Keratinocyte (primary cell): ENCODE measurements around the gene ASF1A. TPM values are rescaled to one million over a fixed set of nuclear protein-coding genes. Genes with fewer than 3 reads are reported as not detected.

ENCODE experiments used
- DNase-seq: peaks from one replicate; pipeline ENCODE4 v3.0.0-alpha.2; 2011; ENCODE audit warnings: low read depth, missing footprints, low spot score
- FAIRE-seq: peaks from 2 replicates; lab custom pipeline; 2011; peaks lifted over from hg19 to GRCh38; lab: Jason Lieb, UNC
- H2AFZ ChIP-seq: 2 replicates; pipeline ENCODE4 v1.6.0; 2012; ENCODE audit warnings: low read length, control low read depth, inconsistent platforms; ENCODE audit not compliant: control insufficient read depth
- H3K27ac ChIP-seq: 2 replicates; pipeline ENCODE4 v1.5.1; 2011; ENCODE audit warnings: low read length; ENCODE audit not compliant: control insufficient read depth, insufficient read depth
- H3K27me3 ChIP-seq: 3 replicates; pipeline ENCODE4 v1.6.0; 2011; ENCODE audit warnings: low read length; ENCODE audit not compliant: control insufficient read depth, insufficient read depth; ENCODE audit errors: extremely low read depth
- H3K36me3 ChIP-seq, 2 experiments: 2 replicates in 1 of 2; 3 replicates in 1 of 2; pipeline ENCODE4 v1.5.1; 2011; ENCODE audit warnings: low read length in 2 of 2, mild to moderate bottlenecking in 1 of 2; ENCODE audit not compliant: control insufficient read depth in 2 of 2, insufficient read depth in 2 of 2; ENCODE audit errors: extremely low read depth in 1 of 2
- H3K4me1 ChIP-seq: 3 replicates; pipeline ENCODE4 v1.5.1; 2011; ENCODE audit warnings: low read length; ENCODE audit not compliant: control insufficient read depth, insufficient read depth; ENCODE audit errors: extremely low read depth
- H3K4me2 ChIP-seq: 3 replicates; pipeline ENCODE4 v1.6.0; 2011; ENCODE audit warnings: low read depth, low read length; ENCODE audit not compliant: control insufficient read depth, insufficient read depth; ENCODE audit errors: extremely low read depth
- H3K4me3 ChIP-seq, 3 experiments: fragments of 200-600 bp in 1 of 3; sonication (generic) in 1 of 3; 2 replicates in 2 of 3; 3 replicates in 1 of 3; pipeline ENCODE4 v1.5.1; 2011 to 2016; ENCODE audit warnings: low read length in 3 of 3, mild to moderate bottlenecking in 3 of 3, control low read depth in 2 of 3, inconsistent platforms in 1 of 3, low read depth in 1 of 3, mixed read lengths in 1 of 3, mixed run types in 1 of 3, moderate library complexity in 1 of 3; ENCODE audit not compliant: control insufficient read depth in 2 of 3, insufficient read depth in 2 of 3; ENCODE audit errors: extremely low read depth in 1 of 3
- H3K79me2 ChIP-seq: 2 replicates; pipeline ENCODE4 v1.6.0; 2012; ENCODE audit warnings: low read length; ENCODE audit not compliant: control insufficient read depth, insufficient read depth
- H3K9ac ChIP-seq: 3 replicates; pipeline ENCODE4 v1.6.0; 2011; ENCODE audit warnings: low read length; ENCODE audit not compliant: control insufficient read depth, insufficient read depth; ENCODE audit errors: extremely low read depth
- H3K9me1 ChIP-seq: 3 replicates; pipeline ENCODE4 v1.6.0; 2011; ENCODE audit warnings: low read length; ENCODE audit not compliant: control insufficient read depth, insufficient read depth; ENCODE audit errors: extremely low read depth
- H3K9me3 ChIP-seq: 2 replicates; pipeline ENCODE4 v1.5.1; 2012; ENCODE audit warnings: low read depth, low read length; ENCODE audit not compliant: control insufficient read depth
- H4K20me1 ChIP-seq: 3 replicates; pipeline ENCODE4 v1.6.0; 2011; ENCODE audit warnings: low read length; ENCODE audit not compliant: control insufficient read depth, insufficient read depth; ENCODE audit errors: extremely low read depth
- EZH2 ChIP-seq: IDR thresholded peaks from one replicate; pipeline ENCODE4 v1.6.1; 2012; ENCODE audit warnings: inconsistent platforms, mild to moderate bottlenecking, low read length, moderate library complexity
- dilution Hi-C: fragments of 300-500 bp; cut with MboI; formaldehyde crosslinking; loops from one replicate; pipeline ENCODE4 v1.7.0; 2020; ENCODE audit warnings: low sequenced_read_pairs; ENCODE audit not compliant: extremely low pct_ligation_motif_present
- polyA plus RNA-seq, 5 experiments: library from polyadenylated mRNA; depleted of rRNA in 3 of 5; stranded (reverse) in 3 of 5; stranded (forward) in 1 of 5; unstranded in 1 of 5; fragments of >200 nt; gene quantifications; 1 replicate in 1 of 5; 2 replicates in 3 of 5; 3 replicates in 1 of 5; pipeline versions ENCODE4 v1.2.1 to v1.2.3, GENCODE V29; 2011 to 2012; ENCODE audit warnings: missing spikeins in 2 of 5, low read depth in 1 of 5, low replicate concordance in 1 of 5
- TF ChIP-seq, protein P1 (sequence below), 3 experiments: IDR thresholded peaks in 1 of 3; conservative IDR thresholded peaks in 1 of 3; optimal IDR thresholded peaks in 1 of 3; 2 replicates in 2 of 3; 3 replicates in 1 of 3; pipeline versions ENCODE3 to v1.5.1; 2011; ENCODE audit warnings: low read length in 3 of 3, mild to moderate bottlenecking in 3 of 3, moderate library complexity in 2 of 3, control low read depth in 1 of 3, inconsistent platforms in 1 of 3; ENCODE audit not compliant: insufficient read depth in 2 of 3; ENCODE audit errors: extremely low read depth in 1 of 3

Gene ASF1A
- polyA plus RNA-seq, 1 donor (not counting 4 experiments of a cell fraction or from before 2014, with no cell fraction given), result 19.9 TPM

DNA sequence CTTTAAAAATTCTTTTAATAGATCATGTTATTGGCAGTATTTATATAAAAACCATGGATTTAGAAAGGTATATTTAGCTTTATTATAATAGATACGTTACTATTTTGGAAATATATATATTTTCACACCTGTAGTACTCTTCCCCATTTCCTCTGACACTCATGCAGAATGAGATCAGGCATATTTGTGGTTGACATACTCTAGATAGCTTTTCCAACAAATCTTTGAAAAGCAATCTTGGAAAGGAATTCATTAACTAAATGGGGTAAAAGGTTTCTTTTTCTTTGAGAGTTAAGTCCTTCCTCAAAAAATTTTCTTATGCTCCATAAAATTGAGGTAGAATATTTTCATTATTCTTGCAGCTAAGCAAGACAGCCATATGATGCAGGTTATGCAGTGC, 14.5 kb downstream of the ASF1A start:
- Histone ChIP-seq H3K79me2 (peaks cover 3% of the 10 kb centered on the region), H3K9me3 (no peaks in the 10 kb centered on the region), H3K9me1 (no peaks in the 10 kb centered on the region), H3K36me3 (peaks cover 5 to 22% of the 10 kb centered on the region in 2 experiments), H2AFZ (no peak overlapping the region), H4K20me1 (no peaks in the 10 kb centered on the region), H3K4me3 (no peak overlapping the region), H3K4me1 (peaks cover 7% of the 10 kb centered on the region), H3K4me2 (no peak overlapping the region), H3K9ac (no peak overlapping the region), H3K27ac (no peak overlapping the region), H3K27me3 (no peaks in the 10 kb centered on the region)
- dilution Hi-C loops, result no loop called here
- no peak for DNase-seq
- TF ChIP-seq EZH2, result no peak
- TF ChIP-seq, protein P1, sequence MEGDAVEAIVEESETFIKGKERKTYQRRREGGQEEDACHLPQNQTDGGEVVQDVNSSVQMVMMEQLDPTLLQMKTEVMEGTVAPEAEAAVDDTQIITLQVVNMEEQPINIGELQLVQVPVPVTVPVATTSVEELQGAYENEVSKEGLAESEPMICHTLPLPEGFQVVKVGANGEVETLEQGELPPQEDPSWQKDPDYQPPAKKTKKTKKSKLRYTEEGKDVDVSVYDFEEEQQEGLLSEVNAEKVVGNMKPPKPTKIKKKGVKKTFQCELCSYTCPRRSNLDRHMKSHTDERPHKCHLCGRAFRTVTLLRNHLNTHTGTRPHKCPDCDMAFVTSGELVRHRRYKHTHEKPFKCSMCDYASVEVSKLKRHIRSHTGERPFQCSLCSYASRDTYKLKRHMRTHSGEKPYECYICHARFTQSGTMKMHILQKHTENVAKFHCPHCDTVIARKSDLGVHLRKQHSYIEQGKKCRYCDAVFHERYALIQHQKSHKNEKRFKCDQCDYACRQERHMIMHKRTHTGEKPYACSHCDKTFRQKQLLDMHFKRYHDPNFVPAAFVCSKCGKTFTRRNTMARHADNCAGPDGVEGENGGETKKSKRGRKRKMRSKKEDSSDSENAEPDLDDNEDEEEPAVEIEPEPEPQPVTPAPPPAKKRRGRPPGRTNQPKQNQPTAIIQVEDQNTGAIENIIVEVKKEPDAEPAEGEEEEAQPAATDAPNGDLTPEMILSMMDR (optimal IDR thresholded peaks at IDR 0.05 in 1 of 3, IDR thresholded peaks at IDR 0.05 in 1 of 3, conservative IDR thresholded peaks at IDR 0.05 in 1 of 3; ENCODE audit: extremely low read depth in 1 of 3, insufficient read depth in 2 of 3, low read length in 3 of 3), result no peak
- FAIRE-seq, result no peak

DNA sequence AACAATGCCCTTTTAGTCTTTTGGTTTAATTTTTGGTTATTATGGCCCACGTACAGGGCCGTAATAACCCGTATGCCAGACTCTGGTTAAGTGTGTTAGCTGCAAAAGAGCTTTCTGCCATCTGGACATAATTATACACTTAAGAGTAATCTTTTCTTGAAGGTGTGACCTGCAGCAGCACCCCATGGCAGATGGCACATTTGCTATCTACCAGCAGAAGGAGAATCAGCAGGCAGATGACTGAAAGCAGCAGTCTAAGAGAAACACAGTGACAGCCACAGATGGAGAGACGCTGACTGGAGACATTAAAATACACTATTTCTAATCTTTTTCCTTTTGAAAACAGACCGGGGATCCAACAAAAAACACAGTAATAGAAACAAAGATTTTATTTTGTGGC, 18.7 kb downstream of the ASF1A start:
- H3K4me3 ChIP-seq, result no peak overlapping the region
- FAIRE-seq, result no peak
- H3K79me2 ChIP-seq, result no peaks in the 10 kb centered on the region
- H3K9me3 ChIP-seq, result no peaks in the 10 kb centered on the region
- H3K27ac ChIP-seq, result no peak overlapping the region
- no peaks in the 10 kb centered on the region for H3K9me1 ChIP-seq
- no peak for DNase-seq
- peaks cover 3 to 22% of the 10 kb centered on the region in 2 experiments for H3K36me3 ChIP-seq
- no peaks in the 10 kb centered on the region for H3K27me3 ChIP-seq
- dilution Hi-C loops, result no loop called here
- TF ChIP-seq EZH2, result no peak
- TF ChIP-seq, protein P1 (optimal IDR thresholded peaks at IDR 0.05 in 1 of 3, IDR thresholded peaks at IDR 0.05 in 1 of 3, conservative IDR thresholded peaks at IDR 0.05 in 1 of 3; ENCODE audit: extremely low read depth in 1 of 3, insufficient read depth in 2 of 3, low read length in 3 of 3), result no peak
- no peak overlapping the region for H3K4me2 ChIP-seq
- H3K9ac ChIP-seq, result no peak overlapping the region
- no peaks in the 10 kb centered on the region for H4K20me1 ChIP-seq
- H2AFZ ChIP-seq, result no peak overlapping the region
- no peaks in the 10 kb centered on the region for H3K4me1 ChIP-seq
